Caco-2 (cell line): ENCODE data around the gene PRRG2. TPM values are rescaled to one million over a fixed set of nuclear protein-coding genes. Genes with fewer than 3 reads are reported as not detected.

ENCODE experiments used
- BruUV-seq: library from RNA; stranded (reverse); fragments of 400-500 nt; replicated peaks from 2 replicates; lab custom pipeline; 2021; lab: Mats Ljungman, UMichigan
- CTCF ChIA-PET: fragments of 300-600 bp; sonication (Branson Sonifier 250); formaldehyde crosslinking; loops from one replicate; lab custom pipeline; 2022; ENCODE audit warnings: antibody characterized with exemption; lab: Charles Lee
- POLR2A ChIA-PET: fragments of 300-600 bp; sonication (Branson Sonifier 250); formaldehyde crosslinking; loops from one replicate; lab custom pipeline; 2022; ENCODE audit warnings: antibody characterized with exemption; lab: Charles Lee
- DNase-seq, 2 experiments: peaks; one replicate each; pipeline versions ENCODE4 v3.0.0 to v3.0.0-alpha.2; 2020 to 2022
- H3K27me3 ChIP-seq: replicated peaks from 2 replicates; pipeline ENCODE4 v1.6.0; 2011; ENCODE audit warnings: low read length; ENCODE audit not compliant: control insufficient read depth, insufficient read depth
- H3K36me3 ChIP-seq: 2 replicates; pipeline ENCODE4 v1.5.1; 2011; ENCODE audit warnings: low read length; ENCODE audit not compliant: control insufficient read depth, insufficient read depth
- H3K4me1 ChIP-seq: fragments of 250-450 bp; sonication (Bioruptor Pico); 2 replicates; pipeline ENCODE4 v1.5.1; 2020; ENCODE audit warnings: mild to moderate bottlenecking
- H3K4me3 ChIP-seq: 2 replicates; pipeline ENCODE4 v1.5.1; 2011; ENCODE audit warnings: low read depth, mild to moderate bottlenecking, control low read depth, low read length
- H3K9me3 ChIP-seq: fragments of 250-450 bp; sonication (Bioruptor Pico); 2 replicates; pipeline ENCODE4 v1.5.1; 2020; ENCODE audit warnings: mild to moderate bottlenecking, moderate library complexity
- H3K27ac Mint-ChIP-seq: one replicate; pipeline ENCODE4 v1.8.0; 2022; ENCODE audit warnings: mixed read lengths; ENCODE audit not compliant: unreplicated experiment
- H3K27me3 Mint-ChIP-seq: one replicate; pipeline ENCODE4 v1.8.0; 2022; ENCODE audit warnings: mixed read lengths; ENCODE audit not compliant: insufficient read depth, unreplicated experiment
- H3K36me3 Mint-ChIP-seq: one replicate; pipeline ENCODE4 v1.8.0; 2022; ENCODE audit warnings: mild to moderate bottlenecking, mixed read lengths; ENCODE audit not compliant: insufficient read depth, unreplicated experiment
- H3K4me1 Mint-ChIP-seq: one replicate; pipeline ENCODE4 v1.8.0; 2022; ENCODE audit warnings: low read depth, mixed read lengths; ENCODE audit not compliant: unreplicated experiment
- H3K4me3 Mint-ChIP-seq: one replicate; pipeline ENCODE4 v1.8.0; 2022; ENCODE audit warnings: mild to moderate bottlenecking, moderate library complexity, mixed read lengths; ENCODE audit not compliant: unreplicated experiment
- H3K9me3 Mint-ChIP-seq: one replicate; pipeline ENCODE4 v1.8.0; 2022; ENCODE audit warnings: mixed read lengths; ENCODE audit not compliant: unreplicated experiment
- intact Hi-C: fragments of 100-400 bp; cut with micrococcal nuclease; formaldehyde crosslinking; loops from one replicate; pipeline ENCODE4 v1.10.0; 2022; ENCODE audit not compliant: unreplicated experiment
- total RNA-seq: library from RNA; stranded (reverse); gene quantifications from 2 replicates; pipeline ENCODE4 v1.2.3, GENCODE V29; 2022
- TF ChIP-seq, protein P1 (sequence below), 2 experiments: fragments of 200-600 bp in 1 of 2; IDR thresholded peaks; 1 replicate in 1 of 2; 2 replicates in 1 of 2; pipeline versions ENCODE4 v1.5.1 to v1.8.0; 2011 to 2022; ENCODE audit warnings: antibody characterized with exemption in 1 of 2, control low read depth in 1 of 2, inconsistent platforms in 1 of 2, low read depth in 1 of 2, low read length in 1 of 2, mild to moderate bottlenecking in 1 of 2, moderate library complexity in 1 of 2; ENCODE audit not compliant: insufficient read depth in 1 of 2, severe bottlenecking in 1 of 2, unreplicated experiment in 1 of 2

The PRRG2 gene
- total RNA-seq, 1 experiment from 2014 or later: 7.7 TPM

DNA sequence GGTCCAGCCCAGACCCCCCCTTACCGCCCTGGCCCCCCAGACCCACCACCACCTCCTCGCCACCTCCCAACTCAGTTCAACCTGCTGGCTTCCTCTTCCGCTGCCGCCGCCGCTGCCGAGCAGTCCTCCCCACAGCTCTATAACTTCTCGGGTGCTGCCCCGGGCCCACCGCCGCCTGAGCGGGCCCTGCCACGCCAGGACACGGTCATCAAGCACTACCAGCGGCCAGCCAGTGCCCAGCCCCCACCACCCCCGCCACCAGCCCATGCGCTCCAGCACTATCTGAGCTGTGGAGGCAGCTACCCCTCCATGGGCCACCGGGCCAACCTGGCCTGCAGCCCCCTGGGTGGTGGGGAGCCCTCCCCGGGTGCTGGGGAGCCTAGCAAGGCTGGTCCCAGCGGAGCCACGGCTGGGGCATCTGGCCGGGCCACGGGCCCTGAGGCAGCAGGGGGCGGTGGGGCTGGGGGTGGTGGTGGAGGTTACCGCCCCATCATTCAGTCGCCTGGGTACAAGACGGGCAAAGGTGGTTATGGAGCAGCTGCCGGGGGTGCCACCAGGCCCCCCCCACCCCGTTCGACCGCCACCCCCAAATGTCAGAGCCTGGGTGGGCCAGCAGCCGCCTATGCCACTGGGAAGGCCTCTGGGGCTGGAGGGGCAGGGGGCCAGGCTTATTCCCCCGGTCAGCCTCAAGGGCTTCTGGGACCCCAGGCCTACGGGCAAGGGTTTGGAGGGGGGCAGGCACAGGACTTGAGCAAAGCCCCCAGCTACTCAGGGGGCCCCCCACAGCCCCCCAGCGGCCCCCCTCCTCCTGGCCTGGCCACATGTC, 14.1 kb downstream of the PRRG2 start:
- Mint-ChIP-seq H3K4me1 (peaks cover 23% of the 10 kb centered on the region), H3K4me3 (no peak overlapping the region), H3K27ac (no peak overlapping the region), H3K27me3 (no peaks in the 10 kb centered on the region), H3K36me3 (peaks cover 58% of the 10 kb centered on the region), H3K9me3 (no peaks in the 10 kb centered on the region)
- DNase-seq: no peak
- no peaks in the 10 kb centered on the region for H3K9me3 ChIP-seq
- H3K4me1 ChIP-seq: peaks cover 10% of the 10 kb centered on the region
- CTCF ChIA-PET: interaction anchor here (0.6 kb wide), 1 partner anchor 961 kb away, joined by 3 read pairs; no protein-coding TSS in a partner anchor
- no peak overlapping the region for H3K4me3 ChIP-seq
- POLR2A ChIA-PET: interaction anchor here (0.6 kb wide), 2 partner anchors 45 kb away, joined by 4 to 10 read pairs; partner anchors contain the start of gene RRAS
- H3K36me3 ChIP-seq: peaks cover 3% of the 10 kb centered on the region
- no peaks in the 10 kb centered on the region for H3K27me3 ChIP-seq
- intact Hi-C loops: no loop called here
- no TSS peak for BruUV-seq
- TF ChIP-seq, protein P1, sequence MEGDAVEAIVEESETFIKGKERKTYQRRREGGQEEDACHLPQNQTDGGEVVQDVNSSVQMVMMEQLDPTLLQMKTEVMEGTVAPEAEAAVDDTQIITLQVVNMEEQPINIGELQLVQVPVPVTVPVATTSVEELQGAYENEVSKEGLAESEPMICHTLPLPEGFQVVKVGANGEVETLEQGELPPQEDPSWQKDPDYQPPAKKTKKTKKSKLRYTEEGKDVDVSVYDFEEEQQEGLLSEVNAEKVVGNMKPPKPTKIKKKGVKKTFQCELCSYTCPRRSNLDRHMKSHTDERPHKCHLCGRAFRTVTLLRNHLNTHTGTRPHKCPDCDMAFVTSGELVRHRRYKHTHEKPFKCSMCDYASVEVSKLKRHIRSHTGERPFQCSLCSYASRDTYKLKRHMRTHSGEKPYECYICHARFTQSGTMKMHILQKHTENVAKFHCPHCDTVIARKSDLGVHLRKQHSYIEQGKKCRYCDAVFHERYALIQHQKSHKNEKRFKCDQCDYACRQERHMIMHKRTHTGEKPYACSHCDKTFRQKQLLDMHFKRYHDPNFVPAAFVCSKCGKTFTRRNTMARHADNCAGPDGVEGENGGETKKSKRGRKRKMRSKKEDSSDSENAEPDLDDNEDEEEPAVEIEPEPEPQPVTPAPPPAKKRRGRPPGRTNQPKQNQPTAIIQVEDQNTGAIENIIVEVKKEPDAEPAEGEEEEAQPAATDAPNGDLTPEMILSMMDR (IDR thresholded peaks at IDR 0.05; ENCODE audit: insufficient read depth in 1 of 2, low read depth in 1 of 2, low read length in 1 of 2, severe bottlenecking in 1 of 2, unreplicated experiment in 1 of 2): no peak

DNA sequence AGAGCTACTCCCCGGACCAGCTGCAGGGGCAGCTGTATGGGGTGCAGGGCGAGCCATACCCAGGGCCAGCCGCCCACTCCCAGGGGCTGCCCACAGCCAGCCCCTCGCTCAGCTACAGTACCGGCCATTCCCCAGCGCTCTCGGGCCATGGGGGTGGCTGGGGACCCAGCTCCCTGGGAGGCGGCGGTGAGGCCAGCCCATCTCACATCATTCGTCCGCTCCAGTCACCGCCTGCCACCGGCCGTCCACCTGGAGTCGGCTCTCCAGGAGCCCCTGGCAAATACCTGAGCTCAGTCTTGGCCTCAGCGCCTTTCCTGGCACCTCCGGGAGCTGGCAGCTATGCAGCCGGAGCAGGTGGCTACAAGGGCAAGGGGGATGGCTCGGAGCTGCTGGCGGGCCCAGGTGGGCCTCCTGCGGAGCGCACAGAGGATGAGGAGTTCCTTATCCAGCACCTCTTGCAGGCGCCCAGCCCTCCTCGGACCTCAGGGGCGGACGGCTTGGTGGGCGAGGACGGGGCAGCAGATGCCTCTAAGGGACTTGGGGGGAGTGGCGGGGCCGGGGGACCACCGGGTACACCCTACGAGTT, 14.8 kb downstream of the PRRG2 start:
- TF ChIP-seq, protein P1 (IDR thresholded peaks at IDR 0.05; ENCODE audit: insufficient read depth in 1 of 2, low read depth in 1 of 2, low read length in 1 of 2, severe bottlenecking in 1 of 2, unreplicated experiment in 1 of 2): no peak
- BruUV-seq: no TSS peak
- intact Hi-C loops: no loop called here
- no peak overlapping the region for H3K4me3 Mint-ChIP-seq
- H3K9me3 ChIP-seq: no peaks in the 10 kb centered on the region
- ChIA-PET CTCF (no interaction called here), POLR2A (interaction anchor here (0.6 kb wide), 2 partner anchors 44 to 171 kb away, joined by 4 to 10 read pairs; partner anchors contain the start of genes AP2A1 and RRAS)
- peaks cover 10% of the 10 kb centered on the region for H3K4me1 ChIP-seq
- no peak overlapping the region for H3K27ac Mint-ChIP-seq
- no peaks in the 10 kb centered on the region for H3K27me3 ChIP-seq
- DNase-seq: no peak
- H3K36me3 ChIP-seq: peaks cover 3% of the 10 kb centered on the region
- H3K4me1 Mint-ChIP-seq: peaks cover 23% of the 10 kb centered on the region
- peaks cover 61% of the 10 kb centered on the region for H3K36me3 Mint-ChIP-seq
- no peaks in the 10 kb centered on the region for H3K9me3 Mint-ChIP-seq
- no peaks in the 10 kb centered on the region for H3K27me3 Mint-ChIP-seq
- no peak overlapping the region for H3K4me3 ChIP-seq

DNA sequence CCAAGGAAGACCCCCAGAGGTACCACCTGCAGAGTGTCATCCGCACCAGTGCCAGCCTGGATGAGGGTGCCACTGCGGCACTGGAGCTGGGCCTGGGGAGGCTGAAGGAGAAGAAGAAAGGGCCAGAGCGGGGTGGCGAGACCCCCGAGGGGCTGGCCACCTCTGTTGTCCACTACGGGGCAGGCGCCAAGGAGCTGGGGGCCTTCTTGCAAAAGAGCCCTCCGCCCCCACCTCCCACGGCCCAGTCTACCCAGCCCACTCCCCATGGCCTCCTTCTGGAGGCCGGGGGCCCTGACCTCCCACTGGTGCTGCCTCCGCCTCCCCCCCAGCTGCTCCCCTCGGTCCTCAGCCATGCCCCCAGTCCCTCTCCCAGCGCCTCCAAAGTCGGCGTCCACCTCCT, 15.3 kb downstream of the PRRG2 start:
- Mint-ChIP-seq H3K4me1 (peaks cover 23% of the 10 kb centered on the region), H3K9me3 (no peaks in the 10 kb centered on the region), H3K36me3 (peaks cover 65% of the 10 kb centered on the region), H3K27ac (no peak overlapping the region), H3K4me3 (no peak overlapping the region), H3K27me3 (no peaks in the 10 kb centered on the region)
- ChIA-PET CTCF (no interaction called here), POLR2A (interaction anchor here (0.6 kb wide), 1 partner anchor 170 kb away, joined by 4 read pairs; the partner anchor contains the start of gene AP2A1)
- DNase-seq: no peak
- TF ChIP-seq, protein P1 (IDR thresholded peaks at IDR 0.05; ENCODE audit: insufficient read depth in 1 of 2, low read depth in 1 of 2, low read length in 1 of 2, severe bottlenecking in 1 of 2, unreplicated experiment in 1 of 2): no peak
- H3K9me3 ChIP-seq: no peaks in the 10 kb centered on the region
- peaks cover 10% of the 10 kb centered on the region for H3K4me1 ChIP-seq
- intact Hi-C loops: no loop called here
- no TSS peak for BruUV-seq
- no peaks in the 10 kb centered on the region for H3K27me3 ChIP-seq
- no peak overlapping the region for H3K4me3 ChIP-seq
- peaks cover 3% of the 10 kb centered on the region for H3K36me3 ChIP-seq
